GM12892 (cell line): ENCODE results near the gene MAP3K6.

ENCODE experiments used
- POLR2A ChIP-seq: IDR thresholded peaks from 2 replicates; pipeline ENCODE4 v1.6.1; 2011; ENCODE audit warnings: low read depth, low read length, control low read depth
- POLR2AphosphoS5 ChIP-seq: IDR thresholded peaks from 2 replicates; pipeline ENCODE4 v1.6.1; 2011; ENCODE audit warnings: low read depth, low read length, control low read depth

- TF ChIP-seq POLR2A, result no peak
- no peak for TF ChIP-seq POLR2AphosphoS5
These were observed 20.4 kb downstream of the MAP3K6 start for GRCh38 chr1:27346357-27346756.
